ENCODE data around the gene ASPSCR1.

Gene ASPSCR1

DNA sequence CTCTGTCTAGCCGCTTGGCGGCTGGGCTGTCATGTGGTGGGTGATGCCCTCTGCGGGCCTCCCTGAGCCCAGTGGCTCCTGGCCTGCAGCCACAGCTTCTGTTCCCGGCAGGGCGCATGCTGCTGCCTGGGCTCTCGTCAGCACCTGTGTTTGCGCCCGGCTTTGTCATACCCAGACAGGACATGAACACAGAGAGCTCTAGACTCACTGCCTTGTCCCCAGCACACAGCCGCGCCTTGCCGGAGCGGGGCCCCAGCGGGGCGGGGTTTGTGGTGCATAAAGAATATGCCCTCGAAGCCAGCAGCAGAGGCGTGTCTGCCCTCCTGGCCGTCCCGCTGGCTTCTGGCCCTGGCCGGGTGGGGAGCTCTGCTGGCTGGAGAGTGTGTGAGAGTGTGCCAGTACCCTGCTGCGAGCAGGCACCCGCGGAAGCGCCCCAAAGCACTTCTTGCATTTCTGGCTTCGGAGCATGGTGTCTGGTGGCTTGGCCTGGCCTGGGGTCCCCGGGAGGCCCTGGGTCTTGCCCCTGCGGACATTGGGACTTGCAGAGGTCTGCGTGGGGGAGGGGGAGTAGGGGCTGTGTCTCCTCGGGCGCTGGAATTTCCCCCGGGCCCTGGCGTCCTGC, 14.4 kb downstream of the ASPSCR1 start:
- Histone ChIP-seq H3K27me3 (0 out of 2 replicates have a peak, but pooled peaks cover 5% of the 10 kb centered on the region), H3K36me3 (peaks cover 22% of the 10 kb centered on the region; the same call in 1 of the 2 replicates), H3K9ac (no peak overlapping the region), H3K27ac (no peak overlapping the region), H3K4me2 (peak overlapping the region; percentile 30), H3K9me3 (peaks cover 8% of the 10 kb centered on the region; the same call in 1 of the 2 replicates), H3K4me1 (peaks cover 38% of the 10 kb centered on the region), H4K20me1 (peaks cover 85% of the 10 kb centered on the region), H3K4me3 (no peak overlapping the region)
- TF ChIP-seq Cebpa-rat (IDR thresholded peaks at IDR 0.05) = no peak

DNA sequence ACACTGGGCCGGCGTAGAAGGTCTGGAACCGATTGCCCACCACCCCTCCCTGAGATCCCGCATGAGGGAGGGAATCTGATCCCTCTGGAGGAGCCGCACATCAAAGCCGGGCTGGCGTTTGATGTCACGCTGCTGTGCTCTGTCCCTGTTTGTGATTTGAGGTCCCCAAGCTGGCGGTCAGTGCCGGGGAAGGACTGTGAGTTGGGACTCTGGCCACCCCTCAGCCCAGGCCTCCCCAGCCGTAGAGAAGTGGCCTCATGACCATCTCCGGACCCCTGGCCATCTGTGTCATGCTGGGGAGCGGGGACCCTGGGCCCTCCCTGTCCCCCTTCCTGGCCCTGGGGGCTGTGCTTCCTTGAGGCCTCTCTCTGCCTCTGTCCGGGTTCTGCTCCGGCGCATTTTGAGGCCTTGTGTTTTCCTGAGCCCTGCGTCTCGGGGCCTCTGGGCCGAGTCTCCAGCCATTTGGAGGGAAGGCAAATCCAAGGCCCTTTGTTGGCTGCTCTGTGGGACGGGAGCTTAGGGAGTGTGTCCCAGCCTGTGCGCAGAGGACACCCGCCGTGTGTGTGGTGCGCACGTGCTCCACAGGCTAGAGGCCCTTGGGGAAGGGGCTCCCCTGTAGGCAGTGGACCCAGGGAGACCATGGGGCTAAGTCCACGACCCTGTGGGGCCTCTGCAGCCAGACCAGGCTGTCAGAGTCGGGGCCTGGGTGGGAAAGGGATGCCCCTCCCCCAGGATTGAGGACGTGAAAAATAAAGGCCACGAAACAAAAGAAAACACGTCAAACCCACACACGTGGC, 15.1 kb downstream of the ASPSCR1 start:
- H3K4me2 ChIP-seq = peak overlapping the region; percentile 30; the same call in 1 of the 2 replicates
- no peak overlapping the region for H3K9ac ChIP-seq
- H4K20me1 ChIP-seq = peaks cover 78% of the 10 kb centered on the region
- H3K27ac ChIP-seq = no peak overlapping the region
- peaks cover 8% of the 10 kb centered on the region; the same call in 1 of the 2 replicates for H3K9me3 ChIP-seq
- 0 out of 2 replicates have a peak, but pooled peaks cover 5% of the 10 kb centered on the region for H3K27me3 ChIP-seq
- H3K4me1 ChIP-seq = peaks cover 31% of the 10 kb centered on the region
- H3K4me3 ChIP-seq = no peak overlapping the region
- peaks cover 18% of the 10 kb centered on the region; the same call in 1 of the 2 replicates for H3K36me3 ChIP-seq
- no peak for TF ChIP-seq Cebpa-rat (IDR thresholded peaks at IDR 0.05)

DNA sequence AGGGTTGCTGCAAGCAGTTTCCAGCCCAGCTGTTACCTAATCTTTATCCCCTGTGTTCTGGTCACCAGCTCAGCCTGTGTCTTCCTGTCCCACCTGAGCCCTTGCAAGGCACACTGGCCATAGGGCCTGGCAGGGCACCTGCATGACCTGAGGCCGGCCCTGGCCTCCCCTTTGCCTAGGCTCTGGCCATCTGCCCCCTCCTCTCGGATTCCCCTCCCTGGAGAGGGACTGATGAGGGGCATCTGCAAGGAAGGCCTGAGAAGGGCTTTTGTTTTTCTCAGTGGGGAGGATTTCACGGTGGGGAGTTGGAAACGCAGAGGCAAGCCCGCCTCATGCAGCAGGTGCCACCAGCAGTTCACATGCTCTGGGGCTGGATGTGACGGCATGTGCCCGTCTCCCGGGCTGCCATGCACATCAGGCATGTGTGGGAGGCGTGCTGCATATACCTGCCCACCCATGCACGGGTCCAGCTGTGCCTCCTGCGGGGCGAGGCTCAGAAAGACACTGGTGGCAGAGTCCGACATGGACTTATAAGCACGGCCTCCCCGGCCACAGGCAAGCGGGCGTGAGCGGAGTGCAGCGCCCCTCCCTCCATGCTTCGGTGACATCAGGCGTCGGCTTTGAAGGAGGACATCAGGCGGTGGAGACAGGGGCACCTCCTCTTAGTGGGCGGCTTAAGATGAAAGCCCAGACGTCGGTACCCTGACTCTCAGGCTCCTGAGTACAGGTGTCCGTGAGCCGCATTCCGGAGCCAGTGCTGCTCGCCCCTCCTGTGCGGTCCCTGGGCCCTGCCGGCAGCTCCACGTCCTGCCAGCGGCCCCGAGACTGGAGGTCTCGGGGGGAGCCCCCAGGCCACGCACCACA, 16.5 kb downstream of the ASPSCR1 start:
- Histone ChIP-seq H3K4me1 (peaks cover 41% of the 10 kb centered on the region), H3K4me2 (peak overlapping the region; percentile 17; the same call in 1 of the 2 replicates)
- no peak for TF ChIP-seq Cebpa-rat (IDR thresholded peaks at IDR 0.05)

DNA sequence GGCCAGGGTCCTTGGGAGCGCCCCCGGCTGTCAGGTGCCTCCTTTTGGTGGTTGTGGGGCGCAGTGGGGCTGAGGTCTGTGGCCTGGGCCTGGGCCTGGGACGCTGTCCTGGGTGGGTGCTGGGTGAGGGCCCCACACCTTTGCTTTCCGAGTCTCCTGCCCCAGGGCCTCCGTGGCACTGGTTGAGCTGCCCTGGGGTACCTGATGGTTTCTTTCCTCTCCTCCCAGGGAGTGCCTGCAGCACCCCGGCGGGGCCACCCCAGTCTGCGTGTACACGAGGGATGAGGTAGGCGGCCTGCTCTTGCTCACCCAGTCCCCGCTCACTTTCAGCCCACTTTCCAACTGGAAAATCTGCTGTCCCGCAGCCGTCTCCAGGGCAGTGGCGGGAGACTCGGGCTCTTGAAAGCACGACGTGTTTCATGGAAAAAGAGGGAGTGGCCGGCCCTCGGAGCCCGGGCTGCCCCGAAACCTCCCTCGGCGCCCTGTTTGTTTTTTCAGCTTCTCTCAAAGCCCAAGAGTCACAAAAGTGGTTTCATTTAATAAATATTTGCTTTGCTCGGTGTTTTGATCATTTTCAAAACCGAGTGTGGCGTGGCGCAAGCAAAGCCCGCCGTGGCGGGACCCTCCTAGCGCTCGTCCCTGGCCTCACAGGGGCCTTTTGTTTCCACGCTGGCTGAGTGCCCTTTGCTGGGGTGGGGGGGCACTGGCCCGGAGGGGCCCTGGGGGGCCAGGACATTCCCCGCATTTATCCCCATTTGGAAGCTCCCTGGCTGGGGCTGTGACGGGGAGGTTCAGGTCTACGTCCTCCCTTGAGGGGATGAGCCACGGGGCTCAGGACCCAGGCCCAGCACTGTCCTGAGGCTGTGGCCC, 17.4 kb downstream of the ASPSCR1 start:
- Histone ChIP-seq H3K4me2 (no peak overlapping the region; the same call in 1 of the 2 replicates), H3K4me3 (no peak overlapping the region), H3K27me3 (0 out of 2 replicates have a peak, but pooled peaks cover 8% of the 10 kb centered on the region), H3K9me3 (peaks cover 8% of the 10 kb centered on the region; the same call in 1 of the 2 replicates), H3K4me1 (peaks cover 49% of the 10 kb centered on the region), H3K27ac (no peak overlapping the region), H3K36me3 (peaks cover 17% of the 10 kb centered on the region; the same call in 1 of the 2 replicates), H4K20me1 (peaks cover 77% of the 10 kb centered on the region), H3K9ac (no peak overlapping the region)
- no peak for TF ChIP-seq Cebpa-rat (IDR thresholded peaks at IDR 0.05)

More for the DNA sequence above, 16.5 kb downstream of the ASPSCR1 start:
- H3K27me3 ChIP-seq = 0 out of 2 replicates have a peak, but pooled peaks cover 5% of the 10 kb centered on the region
- H3K36me3 ChIP-seq = peaks cover 17% of the 10 kb centered on the region; the same call in 1 of the 2 replicates
- no peak overlapping the region for H3K9ac ChIP-seq
- peaks cover 8% of the 10 kb centered on the region; the same call in 1 of the 2 replicates for H3K9me3 ChIP-seq
- H3K27ac ChIP-seq = no peak overlapping the region
- peaks cover 77% of the 10 kb centered on the region for H4K20me1 ChIP-seq
- H3K4me3 ChIP-seq = no peak overlapping the region

DNA sequence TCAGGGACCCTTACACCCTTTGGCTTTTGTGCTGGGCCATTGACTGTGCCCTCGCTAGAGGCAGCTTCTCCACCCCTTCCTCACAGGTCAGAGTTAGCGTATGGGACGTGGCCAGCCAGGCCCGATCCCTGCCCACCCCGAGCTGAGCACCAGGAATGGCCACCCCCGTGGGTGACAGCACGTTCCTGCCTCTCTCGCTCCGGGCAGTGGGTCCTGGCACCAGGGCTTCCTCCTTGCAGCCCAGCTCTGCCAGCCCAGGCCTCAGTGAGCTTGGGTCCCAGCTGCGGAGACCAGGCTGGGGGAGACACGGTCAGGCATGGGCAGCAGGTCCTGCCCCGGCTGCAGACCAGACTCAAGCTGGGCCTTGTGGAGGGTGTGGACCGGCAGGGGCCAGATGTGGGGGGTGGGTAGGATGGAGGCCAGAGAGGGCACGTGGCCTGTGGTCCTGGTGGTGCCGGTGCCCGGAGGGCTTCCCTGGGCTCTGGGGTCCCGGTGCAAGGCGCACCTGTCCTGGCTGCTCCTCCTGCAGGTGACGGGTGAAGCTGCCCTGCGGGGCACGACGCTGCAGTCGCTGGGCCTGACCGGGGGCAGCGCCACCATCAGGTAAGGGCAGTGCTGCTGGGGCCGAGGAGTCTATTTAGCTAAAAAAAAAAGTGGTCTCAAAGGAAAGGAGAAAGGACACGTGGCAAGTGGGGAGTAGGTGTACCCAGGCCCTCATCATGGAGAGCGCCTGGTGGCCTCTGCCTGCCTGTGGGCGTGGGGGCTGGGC, 18.2 kb downstream of the ASPSCR1 start:
- H3K4me2 ChIP-seq = no peak overlapping the region
- no peak overlapping the region for H3K9ac ChIP-seq
- H3K4me1 ChIP-seq = peaks cover 58% of the 10 kb centered on the region
- H4K20me1 ChIP-seq = peaks cover 77% of the 10 kb centered on the region
- peaks cover 5% of the 10 kb centered on the region; the same call in 1 of the 2 replicates for H3K9me3 ChIP-seq
- TF ChIP-seq Cebpa-rat (IDR thresholded peaks at IDR 0.05) = no peak
- H3K27me3 ChIP-seq = peaks cover 11% of the 10 kb centered on the region; the same call in 1 of the 2 replicates
- H3K27ac ChIP-seq = no peak overlapping the region
- peaks cover 13% of the 10 kb centered on the region; the same call in 1 of the 2 replicates for H3K36me3 ChIP-seq
- H3K4me3 ChIP-seq = no peak overlapping the region

DNA sequence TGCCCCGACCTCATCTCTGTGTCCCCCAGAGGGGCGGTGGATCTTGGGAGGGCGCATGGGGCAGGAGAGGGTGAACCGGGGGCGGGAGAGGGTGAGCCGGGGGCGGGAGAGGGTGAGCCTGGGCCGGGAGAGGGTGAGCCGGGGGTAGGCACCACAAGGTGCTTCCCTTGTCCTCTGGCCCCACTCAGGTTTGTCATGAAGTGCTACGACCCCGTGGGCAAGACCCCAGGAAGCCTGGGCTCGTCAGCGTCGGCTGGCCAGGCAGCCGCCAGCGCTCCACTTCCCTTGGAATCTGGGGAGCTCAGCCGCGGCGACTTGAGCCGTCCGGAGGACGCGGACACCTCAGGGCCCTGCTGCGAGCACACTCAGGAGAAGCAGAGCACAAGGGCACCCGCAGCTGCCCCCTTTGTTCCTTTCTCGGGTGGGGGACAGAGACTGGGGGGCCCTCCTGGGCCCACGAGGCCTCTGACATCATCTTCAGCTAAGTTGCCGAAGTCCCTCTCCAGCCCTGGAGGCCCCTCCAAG, 18.9 kb downstream of the ASPSCR1 start:
- H3K4me2 ChIP-seq = no peak overlapping the region
- H3K4me1 ChIP-seq = peaks cover 63% of the 10 kb centered on the region

DNA sequence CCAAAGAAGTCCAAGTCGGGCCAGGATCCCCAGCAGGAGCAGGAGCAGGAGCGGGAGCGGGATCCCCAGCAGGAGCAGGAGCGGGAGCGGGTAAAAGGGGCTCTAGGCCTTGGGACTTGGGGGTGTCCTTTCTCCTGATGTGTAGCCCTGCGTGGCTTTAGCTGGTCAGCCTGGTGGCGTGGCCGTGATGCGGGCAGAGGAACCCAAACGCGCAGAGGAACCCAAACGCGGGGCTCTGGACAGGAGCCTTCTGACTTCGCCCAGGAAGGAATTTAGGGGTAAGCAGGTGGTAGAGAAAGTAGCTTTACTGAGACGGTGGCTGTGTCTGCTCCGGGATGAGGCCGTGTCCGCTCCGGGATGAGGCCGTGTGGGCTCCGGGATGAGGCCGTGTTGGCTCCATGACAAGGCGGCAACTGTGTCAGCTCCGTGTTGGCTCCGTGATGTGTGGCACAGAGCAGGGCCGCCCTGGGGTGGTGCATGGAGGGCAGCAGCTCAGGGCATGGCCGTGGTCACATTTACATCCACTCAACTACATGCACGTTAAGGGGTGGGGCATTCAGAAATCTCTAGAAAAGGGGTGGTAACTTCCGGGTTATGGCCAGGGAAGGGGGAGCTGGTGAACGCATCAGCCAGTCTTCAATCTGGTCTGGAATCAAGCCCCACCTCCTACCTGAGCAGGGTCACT, 19.5 kb downstream of the ASPSCR1 start:
- H3K27me3 ChIP-seq = peaks cover 17% of the 10 kb centered on the region; the same call in 1 of the 2 replicates
- H3K4me1 ChIP-seq = peaks cover 63% of the 10 kb centered on the region
- no peaks in the 10 kb centered on the region for H3K9me3 ChIP-seq
- peaks cover 77% of the 10 kb centered on the region for H4K20me1 ChIP-seq
- H3K4me3 ChIP-seq = no peak overlapping the region
- no peak overlapping the region for H3K9ac ChIP-seq
- no peak overlapping the region for H3K27ac ChIP-seq
- H3K4me2 ChIP-seq = no peak overlapping the region
- 0 out of 2 replicates have a peak, but pooled peaks cover 6% of the 10 kb centered on the region for H3K36me3 ChIP-seq
- no peak for TF ChIP-seq Cebpa-rat (IDR thresholded peaks at IDR 0.05)

More for the DNA sequence above, 18.9 kb downstream of the ASPSCR1 start:
- Histone ChIP-seq H4K20me1 (peaks cover 77% of the 10 kb centered on the region), H3K27ac (no peak overlapping the region), H3K9me3 (no peaks in the 10 kb centered on the region), H3K36me3 (peaks cover 6% of the 10 kb centered on the region; the same call in 1 of the 2 replicates), H3K27me3 (peaks cover 17% of the 10 kb centered on the region; the same call in 1 of the 2 replicates), H3K4me3 (no peak overlapping the region), H3K9ac (no peak overlapping the region)
- TF ChIP-seq Cebpa-rat (IDR thresholded peaks at IDR 0.05) = no peak
